GM10847 (cell line): ENCODE results near the gene APBB3.

Experiments
- POLR2A ChIP-seq: IDR thresholded peaks from 2 replicates; pipeline ENCODE4 v1.6.1; 2011; ENCODE audit not compliant: insufficient read length; ENCODE audit errors: extremely low read depth

Gene APBB3

DNA sequence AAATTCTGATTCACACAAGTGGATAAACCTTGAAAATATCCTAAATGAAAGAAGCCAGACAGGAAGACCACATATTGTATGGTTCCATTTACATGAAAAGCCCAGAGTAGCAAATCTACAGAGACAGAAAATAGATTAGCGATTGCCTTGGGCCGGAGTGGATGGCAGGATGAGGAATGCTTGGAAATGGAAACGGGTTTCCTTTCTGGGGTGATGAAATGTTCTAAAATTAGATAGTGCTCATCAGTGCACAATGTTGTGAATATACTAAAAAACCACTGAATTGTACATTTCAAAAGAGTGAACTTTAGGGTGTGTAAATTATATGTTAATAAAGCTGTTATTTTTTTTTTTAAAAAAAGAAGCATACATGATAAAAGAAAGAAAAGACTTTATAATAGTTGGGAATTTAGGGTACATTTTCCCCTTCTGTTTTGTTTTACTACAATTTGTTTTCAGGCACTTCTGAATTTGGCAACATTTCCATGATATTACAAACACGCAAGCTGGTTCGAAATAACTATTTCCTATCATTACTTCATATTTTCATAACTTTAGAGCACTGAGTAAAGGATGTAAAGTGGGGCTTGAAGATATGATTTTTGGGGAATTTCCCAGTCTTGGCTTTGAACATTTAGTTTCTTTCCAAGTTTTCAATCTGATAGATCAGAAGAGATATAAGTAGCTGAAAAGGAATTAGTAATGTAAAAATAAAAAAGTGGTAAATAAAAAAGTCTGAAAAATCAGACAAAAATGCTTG is 24.1 kb upstream of the APBB3 start:
- no peak for TF ChIP-seq POLR2A

DNA sequence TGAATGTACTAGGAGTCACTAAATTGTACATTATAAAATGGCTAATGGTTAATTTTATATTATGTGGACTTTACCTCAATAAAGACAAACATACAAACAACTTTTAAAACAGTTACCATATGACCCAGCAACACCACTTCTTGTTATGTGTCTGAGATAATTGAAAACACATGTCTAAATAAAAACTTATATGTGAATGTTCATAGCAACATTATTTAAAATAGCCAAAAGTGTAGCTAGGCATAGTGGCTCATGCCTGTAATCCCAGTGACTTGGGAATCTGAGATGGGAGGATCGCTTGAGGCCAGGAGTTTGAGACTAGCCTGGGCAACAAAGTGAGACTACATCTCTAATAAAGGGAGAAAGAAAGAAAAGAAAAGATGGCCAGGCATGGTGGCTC is 23.1 kb upstream of the APBB3 start:
- no peak for TF ChIP-seq POLR2A

DNA sequence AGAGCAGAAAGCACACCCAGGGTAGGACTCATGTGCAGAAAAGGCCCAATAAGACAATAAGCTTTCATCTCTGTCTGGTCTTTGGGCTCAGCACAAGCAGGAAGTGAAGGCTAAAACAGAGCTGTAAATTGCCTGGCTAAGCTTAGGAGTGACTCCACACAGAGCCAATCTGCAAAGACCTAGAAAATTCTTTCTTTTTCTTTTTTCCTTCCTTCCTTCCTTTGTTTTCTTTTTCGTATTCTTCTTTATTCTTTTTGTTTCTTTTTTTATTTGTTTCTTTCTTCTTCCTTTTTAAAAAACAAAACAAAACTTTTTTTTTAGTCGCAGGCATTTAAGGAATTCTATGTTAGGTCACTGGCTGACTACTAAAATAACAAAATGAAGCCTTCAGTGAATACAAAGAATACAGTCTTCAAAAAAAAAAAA is 12.4 kb upstream of the APBB3 start:
- no peak for TF ChIP-seq POLR2A

DNA sequence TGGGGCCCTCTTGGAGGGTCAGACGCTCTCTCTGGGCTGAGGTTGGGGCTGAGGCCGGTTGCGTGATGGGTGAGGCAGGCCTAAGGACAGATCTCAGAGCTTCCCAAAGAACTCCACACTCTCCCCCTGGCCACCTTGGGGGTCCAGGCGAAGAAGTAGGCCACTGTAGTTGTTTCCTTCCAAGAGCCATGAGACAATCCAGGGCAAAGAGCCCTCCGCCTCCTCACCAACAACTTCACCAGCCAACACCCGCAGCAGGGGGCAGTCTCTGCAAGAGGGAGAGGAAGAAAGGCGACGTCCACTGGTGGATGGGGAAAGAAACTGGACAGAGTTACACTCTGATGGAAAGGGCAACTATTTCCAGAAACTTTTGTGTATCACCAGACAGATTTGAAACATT is 10.9 kb upstream of the APBB3 start:
- no peak for TF ChIP-seq POLR2A

DNA sequence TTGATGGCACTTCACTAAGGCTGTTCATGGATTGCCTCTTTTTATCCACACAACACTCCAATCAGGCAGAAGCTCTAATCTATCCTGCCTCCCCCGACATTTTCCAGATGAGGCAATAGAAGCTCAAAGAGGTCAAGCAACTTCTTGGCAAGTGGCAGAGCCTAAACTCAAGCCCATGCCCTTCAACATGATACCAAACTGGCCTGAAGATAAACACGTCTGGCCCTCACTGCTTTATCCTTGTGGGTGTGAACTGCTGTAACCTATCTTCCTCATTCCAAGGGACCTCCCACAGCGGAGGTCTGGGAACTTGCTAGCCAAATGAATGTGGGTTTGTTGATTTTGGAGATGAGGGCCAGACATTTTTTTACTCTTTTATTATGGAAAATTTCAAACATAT is 9.8 kb upstream of the APBB3 start:
- TF ChIP-seq POLR2A: no peak

DNA sequence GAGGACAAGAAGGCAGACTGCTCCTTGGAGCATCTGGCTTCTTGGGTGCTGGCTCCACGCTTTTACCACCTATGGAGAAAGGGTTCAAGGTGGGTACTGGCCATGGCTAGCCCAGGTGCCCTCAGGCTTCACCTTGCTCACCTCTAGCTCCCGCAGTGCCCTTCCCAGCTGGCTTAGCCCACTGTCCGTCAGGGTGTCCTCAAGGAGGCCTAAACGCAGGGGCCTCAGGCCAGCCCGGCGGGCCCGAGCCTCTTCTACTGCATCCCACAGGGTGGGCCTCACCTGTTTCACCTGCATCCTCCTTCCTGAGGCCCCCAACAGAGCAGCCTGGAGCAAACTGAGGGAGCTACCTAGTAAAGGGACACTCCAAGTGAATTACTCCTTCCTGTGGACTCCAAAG is 9.3 kb upstream of the APBB3 start:
- TF ChIP-seq POLR2A: no peak

DNA sequence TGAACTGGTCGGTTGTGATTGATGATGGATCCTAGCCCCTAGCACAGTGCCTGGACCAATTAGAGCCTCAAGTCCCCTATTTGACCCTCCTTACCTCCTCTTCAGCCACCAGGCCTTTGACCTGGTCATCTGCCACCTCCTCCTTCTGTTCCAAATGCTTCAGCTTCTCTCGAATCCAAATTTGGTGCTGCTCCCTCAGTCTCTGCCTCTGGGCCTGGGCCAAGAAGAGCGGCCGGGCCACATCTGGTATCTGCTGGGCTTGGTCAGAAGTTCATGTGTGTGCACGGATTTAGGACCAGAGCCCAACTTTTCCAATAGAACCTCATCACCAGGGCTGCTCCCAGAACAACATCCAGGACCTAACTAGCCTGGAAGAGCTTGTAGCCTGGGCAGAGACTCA is 6.7 kb upstream of the APBB3 start:
- no peak for TF ChIP-seq POLR2A

DNA sequence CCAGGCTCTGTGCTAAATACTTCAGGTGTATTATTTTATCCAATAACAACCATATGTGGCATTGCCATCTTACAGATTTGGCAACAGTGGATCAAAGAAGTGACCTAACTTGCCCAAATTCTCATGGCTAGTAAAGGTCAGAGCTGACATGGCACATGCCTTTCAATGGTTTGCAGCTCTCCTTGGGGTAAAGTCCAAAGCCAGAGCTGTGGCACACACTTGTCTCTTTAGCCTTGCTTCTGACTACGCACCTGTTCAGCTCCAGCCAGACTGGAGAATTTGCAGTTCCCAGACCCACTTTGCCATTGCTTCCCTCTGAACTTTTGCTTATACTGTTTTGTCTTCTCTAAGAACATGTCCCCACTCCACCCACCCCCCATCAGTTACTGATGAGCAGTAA is 6.1 kb upstream of the APBB3 start:
- TF ChIP-seq POLR2A: no peak

DNA sequence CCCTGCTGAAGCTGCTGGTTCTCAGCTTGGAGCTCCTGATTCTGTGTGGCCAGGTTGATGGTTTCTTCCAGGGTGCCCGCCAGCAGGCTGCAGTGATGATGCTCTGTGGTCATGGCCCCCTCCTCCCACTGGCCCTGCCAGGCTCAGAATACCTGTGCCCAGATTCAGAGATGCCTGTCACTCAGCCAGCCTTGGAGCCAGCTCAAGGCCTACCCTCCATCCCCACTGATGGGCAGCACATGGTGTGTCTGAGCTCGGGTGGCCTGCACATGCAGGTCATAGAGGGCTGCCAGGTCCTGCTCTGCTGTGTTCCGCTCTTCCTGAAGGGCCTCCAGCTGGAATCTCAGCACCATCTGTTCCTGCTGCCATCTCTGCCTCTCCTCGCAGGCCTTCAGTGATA is 5.7 kb upstream of the APBB3 start:
- no peak for TF ChIP-seq POLR2A

DNA sequence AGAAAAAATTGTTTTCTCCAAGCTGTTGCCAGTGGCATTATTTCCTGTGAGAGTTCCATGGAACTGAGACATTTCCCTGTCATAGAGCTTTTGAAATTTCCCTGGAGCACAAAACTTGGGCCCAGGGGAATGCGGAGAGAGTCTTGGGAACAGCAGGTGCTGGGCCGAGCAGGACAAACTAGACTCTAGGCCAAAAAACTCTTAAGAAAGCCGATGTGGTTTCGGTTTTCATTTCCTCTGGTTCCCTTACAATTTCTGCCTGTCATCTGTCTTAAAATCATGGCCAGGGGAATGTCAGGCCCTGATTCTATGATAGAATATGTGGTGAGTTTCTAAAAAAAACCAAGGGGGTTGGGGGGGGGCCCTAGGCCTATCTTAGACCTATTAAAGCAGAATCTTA is 4.8 kb upstream of the APBB3 start:
- TF ChIP-seq POLR2A: no peak

DNA sequence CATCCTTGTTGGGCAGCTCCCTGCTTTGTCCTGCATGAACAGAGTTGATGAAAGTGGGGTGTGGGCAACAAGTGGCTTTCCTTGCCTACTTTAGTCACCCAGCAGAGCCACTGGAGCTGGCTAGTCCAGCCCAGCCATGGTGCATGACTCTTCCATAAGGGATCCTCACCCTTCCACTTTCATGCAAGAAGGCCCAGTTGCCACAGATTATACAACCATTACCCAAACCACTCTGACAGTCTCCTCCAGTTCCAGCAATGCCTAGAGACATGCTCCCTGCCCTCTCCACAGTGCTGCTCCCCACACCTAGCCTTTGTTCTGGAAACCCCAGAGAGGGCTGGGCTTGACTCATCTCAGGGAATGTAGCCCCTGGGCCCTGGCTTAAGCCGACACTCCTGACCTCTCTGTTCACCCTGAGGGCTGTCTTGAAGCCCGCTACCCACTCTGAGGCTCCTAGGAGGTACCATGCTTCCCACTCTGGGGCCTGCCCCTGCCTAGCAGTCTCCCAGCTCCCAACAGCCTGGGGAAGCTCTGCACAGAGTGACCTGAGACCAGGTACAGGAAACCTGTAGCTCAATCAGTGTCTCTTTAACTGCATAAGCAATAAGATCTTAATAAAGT is 4.2 kb upstream of the APBB3 start:
- TF ChIP-seq POLR2A: no peak

DNA sequence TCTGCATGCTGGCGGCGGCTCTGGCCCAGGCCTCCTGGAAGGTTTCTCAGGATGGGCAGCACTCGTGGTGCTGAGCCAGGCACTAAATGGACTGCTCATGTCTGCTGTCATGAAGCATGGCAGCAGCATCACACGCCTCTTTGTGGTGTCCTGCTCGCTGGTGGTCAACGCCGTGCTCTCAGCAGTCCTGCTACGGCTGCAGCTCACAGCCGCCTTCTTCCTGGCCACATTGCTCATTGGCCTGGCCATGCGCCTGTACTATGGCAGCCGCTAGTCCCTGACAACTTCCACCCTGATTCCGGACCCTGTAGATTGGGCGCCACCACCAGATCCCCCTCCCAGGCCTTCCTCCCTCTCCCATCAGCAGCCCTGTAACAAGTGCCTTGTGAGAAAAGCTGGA is 3.5 kb upstream of the APBB3 start:
- TF ChIP-seq POLR2A: no peak

DNA sequence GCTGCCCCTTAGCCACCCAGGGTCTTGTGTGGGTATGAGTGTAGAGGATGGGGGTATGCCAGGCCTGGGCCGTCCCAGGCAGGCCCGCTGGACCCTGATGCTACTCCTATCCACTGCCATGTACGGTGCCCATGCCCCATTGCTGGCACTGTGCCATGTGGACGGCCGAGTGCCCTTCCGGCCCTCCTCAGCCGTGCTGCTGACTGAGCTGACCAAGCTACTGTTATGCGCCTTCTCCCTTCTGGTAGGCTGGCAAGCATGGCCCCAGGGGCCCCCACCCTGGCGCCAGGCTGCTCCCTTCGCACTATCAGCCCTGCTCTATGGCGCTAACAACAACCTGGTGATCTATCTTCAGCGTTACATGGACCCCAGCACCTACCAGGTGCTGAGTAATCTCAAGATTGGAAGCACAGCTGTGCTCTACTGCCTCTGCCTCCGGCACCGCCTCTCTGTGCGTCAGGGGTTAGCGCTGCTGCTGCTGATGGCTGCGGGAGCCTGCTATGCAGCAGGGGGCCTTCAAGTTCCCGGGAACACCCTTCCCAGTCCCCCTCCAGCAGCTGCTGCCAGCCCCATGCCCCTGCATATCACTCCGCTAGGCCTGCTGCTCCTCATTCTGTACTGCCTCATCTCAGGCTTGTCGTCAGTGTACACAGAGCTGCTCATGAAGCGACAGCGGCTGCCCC is 2.9 kb upstream of the APBB3 start:
- no peak for TF ChIP-seq POLR2A

DNA sequence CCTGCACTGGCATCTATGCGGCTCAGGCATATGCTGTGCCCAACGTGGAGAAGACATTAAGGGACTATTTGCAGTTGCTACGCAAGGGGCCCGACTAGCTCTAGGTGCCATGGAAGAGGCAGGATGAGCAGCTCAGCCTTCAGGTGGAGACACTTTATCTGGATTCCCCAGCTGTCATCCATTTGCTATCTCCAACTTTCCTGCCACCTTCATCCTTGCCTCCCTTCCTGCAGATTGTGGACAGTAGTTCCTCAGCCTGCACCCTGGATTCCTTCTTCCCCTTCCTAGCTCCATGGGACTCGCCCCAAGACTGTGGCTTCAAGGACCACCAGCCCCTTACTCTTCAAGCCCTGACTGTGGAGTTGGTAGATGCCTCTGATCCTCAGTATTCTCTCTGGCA is 2.3 kb upstream of the APBB3 start:
- no peak for TF ChIP-seq POLR2A

DNA sequence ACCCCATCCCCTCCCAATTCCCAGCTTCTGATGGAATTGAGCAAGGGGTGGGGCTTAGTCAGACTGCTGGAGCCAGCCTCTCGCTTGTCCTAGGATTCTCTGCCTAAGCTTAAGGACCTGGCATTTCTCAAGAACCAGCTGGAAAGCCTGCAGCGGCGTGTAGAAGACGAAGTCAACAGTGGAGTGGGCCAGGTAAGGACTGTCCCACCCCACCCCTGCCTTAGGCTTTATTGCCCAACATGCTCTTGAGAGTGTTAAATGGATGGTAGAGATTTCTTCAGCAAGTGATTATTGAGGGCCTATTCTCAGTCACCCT is 1.3 kb upstream of the APBB3 start:
- no peak for TF ChIP-seq POLR2A

DNA sequence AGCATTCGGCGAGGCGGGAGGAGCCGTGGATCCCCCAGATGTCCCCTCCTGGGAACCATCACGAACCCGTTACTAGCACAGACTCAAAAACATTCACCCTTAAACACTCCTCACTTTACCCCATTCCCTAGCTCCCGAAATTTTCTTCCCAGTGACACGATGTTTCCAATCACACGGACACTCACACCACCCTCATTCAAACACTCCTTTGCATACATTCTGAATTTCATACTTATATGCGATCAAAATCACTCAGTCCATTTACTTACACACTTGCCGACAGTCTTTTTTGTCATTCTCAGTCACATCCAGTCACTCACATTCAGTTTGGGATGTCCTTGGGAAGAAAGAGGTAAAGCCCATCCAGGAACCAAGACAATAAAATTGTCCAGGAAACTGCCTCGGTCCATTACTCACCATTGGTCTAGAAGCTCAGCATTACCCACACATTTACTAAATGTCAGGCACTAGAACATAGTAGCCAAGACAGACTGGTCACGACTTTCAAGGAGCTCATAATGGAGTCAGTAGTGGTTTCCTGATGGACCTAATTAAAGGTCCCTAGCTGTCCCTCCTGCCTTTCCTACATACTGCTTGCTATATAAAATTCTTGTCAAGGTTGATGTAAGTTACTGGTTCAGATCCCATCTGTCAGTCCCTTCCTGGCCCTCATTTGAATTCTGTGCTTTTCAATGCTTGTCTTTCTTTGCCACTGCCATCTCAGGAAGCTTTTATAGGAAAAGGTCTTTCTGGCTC is 804 bp upstream of the APBB3 start:
- no peak for TF ChIP-seq POLR2A
